Astrocyte (in vitro differentiated cells and primary cell): ENCODE results near the gene ENOX1.

ENCODE experiments used
- CTCF ChIP-seq: IDR thresholded peaks from 2 replicates; pipeline ENCODE4 v1.5.1; 2011; ENCODE audit warnings: low read depth, mild to moderate bottlenecking, inconsistent platforms, low read length, moderate library complexity; ENCODE audit not compliant: insufficient read depth
- EZH2 ChIP-seq: IDR thresholded peaks from 2 replicates; pipeline ENCODE4 v1.6.1; 2012; ENCODE audit warnings: mild to moderate bottlenecking, low read length, inconsistent platforms; ENCODE audit not compliant: insufficient read depth

DNA sequence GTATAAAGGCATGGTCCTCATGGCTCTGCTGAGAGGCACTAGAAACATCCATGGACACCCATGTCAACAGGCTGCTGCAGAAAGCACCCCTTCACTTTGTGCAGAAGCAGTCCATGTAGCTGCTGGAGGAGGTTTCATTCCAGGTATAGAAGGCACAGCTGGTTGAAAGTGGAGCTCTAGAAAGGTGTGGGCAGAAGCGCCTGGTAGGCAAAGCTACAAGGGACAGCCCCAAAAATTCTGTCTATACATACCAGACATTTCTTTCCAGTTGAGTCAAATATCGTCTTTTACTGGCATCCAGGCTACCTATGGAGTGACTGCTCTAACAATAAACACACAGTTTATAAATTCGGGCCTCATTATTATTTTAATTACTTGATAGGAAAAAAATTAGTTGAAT lies 129.3 kb downstream of the ENOX1 start:
- no peak for TF ChIP-seq CTCF
- TF ChIP-seq EZH2, result no peak
